Liver (tissue), 9 donors: ENCODE results near the gene JAKMIP1. TPM values are rescaled to one million over a fixed set of nuclear protein-coding genes. Genes with fewer than 3 reads are reported as not detected.

Experiments
- DNase-seq: peaks from one replicate; pipeline ENCODE4 v3.0.0-alpha.2; 2017; ENCODE audit warnings: low spot score
- H3K27ac ChIP-seq, 2 donors: one replicate each; pipeline ENCODE4 v1.7.0; 2013; ENCODE audit warnings: inconsistent platforms in 2 of 2, low read length in 2 of 2, control low read depth in 1 of 2, low read depth in 1 of 2, mild to moderate bottlenecking in 1 of 2
- H3K27me3 ChIP-seq, 4 donors: one replicate each; pipeline versions ENCODE4 v1.6.1 to v1.7.0; 2013; ENCODE audit warnings: low read length in 3 of 4, inconsistent platforms in 1 of 4, mild to moderate bottlenecking in 1 of 4, moderate library complexity in 1 of 4; ENCODE audit not compliant: control insufficient read depth in 4 of 4, insufficient read depth in 4 of 4
- H3K36me3 ChIP-seq, 4 donors: one replicate each; pipeline versions ENCODE4 v1.6.1 to v1.7.0; 2013; ENCODE audit warnings: low read length in 3 of 4, mild to moderate bottlenecking in 3 of 4, low read depth in 1 of 4, moderate library complexity in 1 of 4; ENCODE audit not compliant: control insufficient read depth in 4 of 4, insufficient read depth in 3 of 4
- H3K4me1 ChIP-seq, 4 donors: one replicate each; pipeline versions ENCODE4 v1.6.1 to v1.7.0; 2013; ENCODE audit warnings: low read length in 3 of 4, mild to moderate bottlenecking in 3 of 4, moderate library complexity in 1 of 4; ENCODE audit not compliant: control insufficient read depth in 4 of 4, insufficient read depth in 4 of 4
- H3K4me3 ChIP-seq, 3 donors: one replicate each; pipeline versions ENCODE4 v1.6.1 to v1.7.0; 2013; ENCODE audit warnings: low read length in 3 of 3, control low read depth in 1 of 3, low read depth in 1 of 3, mild to moderate bottlenecking in 1 of 3
- H3K9ac ChIP-seq, 2 donors: one replicate each; pipeline ENCODE4 v1.7.0; 2013; ENCODE audit warnings: low read length in 2 of 2, mild to moderate bottlenecking in 2 of 2, moderate library complexity in 2 of 2, control low read depth in 1 of 2, low read depth in 1 of 2
- H3K9me3 ChIP-seq, 4 donors: one replicate each; pipeline versions ENCODE4 v1.6.1 to v1.7.0; 2013; ENCODE audit warnings: low read length in 3 of 4; ENCODE audit not compliant: control insufficient read depth in 4 of 4
- ATF3 ChIP-seq: IDR thresholded peaks from 2 replicates; pipeline ENCODE4 v1.6.1; 2016; ENCODE audit warnings: antibody characterized with exemption
- EGR1 ChIP-seq, 2 donors: IDR thresholded peaks; 2 replicates each; pipeline ENCODE4 v1.6.1; 2016 to 2018; ENCODE audit warnings: antibody characterized with exemption in 2 of 2, low read depth in 2 of 2
- FOXA1 ChIP-seq: IDR thresholded peaks from 2 replicates; pipeline ENCODE4 v1.6.1; 2016; ENCODE audit warnings: antibody characterized with exemption
- FOXA2 ChIP-seq: IDR thresholded peaks from 2 replicates; pipeline ENCODE4 v1.6.1; 2016; ENCODE audit warnings: antibody characterized with exemption
- GABPA ChIP-seq, 2 donors: IDR thresholded peaks in 1 of 2; conservative IDR thresholded peaks in 1 of 2; 2 replicates each; pipeline ENCODE4 v1.6.1; 2016; ENCODE audit warnings: antibody characterized with exemption in 2 of 2, mild to moderate bottlenecking in 1 of 2, moderate library complexity in 1 of 2
- HNF4A ChIP-seq, 2 donors: conservative IDR thresholded peaks; 2 replicates each; pipeline ENCODE4 v1.6.1; 2016; ENCODE audit warnings: antibody characterized with exemption in 2 of 2, mild to moderate bottlenecking in 2 of 2
- HNF4G ChIP-seq: IDR thresholded peaks from 2 replicates; pipeline ENCODE4 v1.6.1; 2016; ENCODE audit warnings: antibody characterized with exemption
- JUND ChIP-seq, 2 donors: IDR thresholded peaks; 2 replicates each; pipeline ENCODE4 v1.6.1; 2016; ENCODE audit warnings: antibody characterized with exemption in 2 of 2
- NR2F2 ChIP-seq: IDR thresholded peaks from 2 replicates; pipeline ENCODE4 v1.6.1; 2016; ENCODE audit warnings: antibody characterized with exemption
- RAD21 ChIP-seq, 2 donors: IDR thresholded peaks; 2 replicates each; pipeline ENCODE4 v1.6.1; 2016; ENCODE audit warnings: antibody characterized with exemption in 2 of 2, mild to moderate bottlenecking in 2 of 2
- REST ChIP-seq: IDR thresholded peaks from 2 replicates; pipeline ENCODE4 v1.6.1; 2016; ENCODE audit warnings: antibody characterized with exemption, mild to moderate bottlenecking
- RXRA ChIP-seq, 2 donors: IDR thresholded peaks; 2 replicates each; pipeline ENCODE4 v1.6.1; 2017 to 2018; ENCODE audit warnings: antibody characterized with exemption in 2 of 2, mild to moderate bottlenecking in 1 of 2
- SP1 ChIP-seq: IDR thresholded peaks from 2 replicates; pipeline ENCODE4 v1.6.1; 2018; ENCODE audit warnings: antibody characterized with exemption, mild to moderate bottlenecking
- TAF1 ChIP-seq: conservative IDR thresholded peaks from 2 replicates; pipeline ENCODE4 v1.6.1; 2016; ENCODE audit warnings: antibody characterized with exemption, mild to moderate bottlenecking
- YY1 ChIP-seq: IDR thresholded peaks from 2 replicates; pipeline ENCODE4 v1.6.1; 2016; ENCODE audit warnings: antibody characterized with exemption, mild to moderate bottlenecking
- WGBS: extraction: QIAGEN DNeasy Blood & Tissue Kit; methylation state at CpG from one replicate; pipeline ENCODE4 v1.1.7; 2013; 5-methylcytosine and 5-hydroxymethylcytosine counted together
- polyA plus RNA-seq, 2 donors: library from polyadenylated mRNA; stranded (reverse) in 1 of 2; unstranded in 1 of 2; fragments of 200-250 nt in 1 of 2; fragments of >200 nt in 1 of 2; fragmentation: Nextera tagmentation in 1 of 2; extraction: Ambion mirVana in 1 of 2; gene quantifications; one replicate each; pipeline versions ENCODE4 v1.2.1 to v1.2.3, GENCODE V29; 2013 to 2015
- total RNA-seq, 2 donors: library from RNA; depleted of rRNA; stranded (reverse); fragments of >200 nt; gene quantifications; one replicate each; pipeline ENCODE4 v1.2.3, GENCODE V29; 2014
- TF ChIP-seq, protein P1 (sequence below): IDR thresholded peaks from 2 replicates; pipeline ENCODE4 v1.6.1; 2016; ENCODE audit warnings: antibody characterized with exemption
- TF ChIP-seq, protein P2 (sequence below): fragments of 150-350 bp; IDR thresholded peaks from 2 replicates; pipeline ENCODE4 v1.5.1; 2017; ENCODE audit warnings: improper control_type of control experiment, low read depth, low read length; ENCODE audit not compliant: missing input control
- TF ChIP-seq, protein P3 (sequence below): IDR thresholded peaks from 2 replicates; pipeline ENCODE4 v1.6.1; 2016; ENCODE audit warnings: antibody characterized with exemption
- donor health status: healthy.
- donor health status: healthy.
- donor health status: healthy.
- donor health status: healthy.
- donor health status: healthy.

Gene JAKMIP1
- total and polyA plus RNA-seq, 4 donors = 0.08 to 0.50 TPM; not detected in 2

GRCh38 chr4:6111354-6111960, 88.9 kb downstream of the JAKMIP1 start:
- H3K9ac ChIP-seq = no peak overlapping the region
- H3K27ac ChIP-seq = no peak overlapping the region
- no peaks in the 10 kb centered on the region for H3K36me3 ChIP-seq
- no peaks in the 10 kb centered on the region for H3K4me1 ChIP-seq
- no peak for DNase-seq
- TF ChIP-seq ATF3 (no peak), YY1 (no peak), EGR1 (IDR thresholded peaks at IDR 0.05; ENCODE audit: low read depth in 2 of 2) (no peak), HNF4A (conservative IDR thresholded peaks at IDR 0.05) (no peak)
- H3K27me3 ChIP-seq = peaks cover 0 to 5% (median 0%) of the 10 kb centered on the region in 4 donors
- WGBS = 69% methylated on average over 7 of the region's 7 CpGs
- no peak overlapping the region for H3K4me3 ChIP-seq
- H3K9me3 ChIP-seq = no peaks in the 10 kb centered on the region

- peaks cover 0 to 5% (median 0%) of the 10 kb centered on the region in 4 donors for H3K27me3 ChIP-seq
- H3K4me1 ChIP-seq = no peaks in the 10 kb centered on the region
- no peak overlapping the region for H3K9ac ChIP-seq
- H3K4me3 ChIP-seq = no peak overlapping the region
- WGBS = 73% methylated on average over 8 of the region's 8 CpGs
- TF ChIP-seq NR2F2 (no peak), RAD21 (IDR thresholded peaks at IDR 0.05) (no peak), SP1 (no peak), FOXA2 (no peak), ATF3 (no peak), JUND (IDR thresholded peaks at IDR 0.05) (no peak), RXRA (IDR thresholded peaks at IDR 0.05) (no peak), TAF1 (no peak), HNF4A (conservative IDR thresholded peaks at IDR 0.05) (no peak), GABPA (IDR thresholded peaks at IDR 0.05 in 1 of 2, conservative IDR thresholded peaks at IDR 0.05 in 1 of 2) (no peak), EGR1 (IDR thresholded peaks at IDR 0.05; ENCODE audit: low read depth in 2 of 2) (no peak), REST (no peak), HNF4G (no peak), FOXA1 (no peak), YY1 (no peak)
- TF ChIP-seq, protein P1, sequence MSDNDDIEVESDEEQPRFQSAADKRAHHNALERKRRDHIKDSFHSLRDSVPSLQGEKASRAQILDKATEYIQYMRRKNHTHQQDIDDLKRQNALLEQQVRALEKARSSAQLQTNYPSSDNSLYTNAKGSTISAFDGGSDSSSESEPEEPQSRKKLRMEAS = no peak
- TF ChIP-seq, protein P2, sequence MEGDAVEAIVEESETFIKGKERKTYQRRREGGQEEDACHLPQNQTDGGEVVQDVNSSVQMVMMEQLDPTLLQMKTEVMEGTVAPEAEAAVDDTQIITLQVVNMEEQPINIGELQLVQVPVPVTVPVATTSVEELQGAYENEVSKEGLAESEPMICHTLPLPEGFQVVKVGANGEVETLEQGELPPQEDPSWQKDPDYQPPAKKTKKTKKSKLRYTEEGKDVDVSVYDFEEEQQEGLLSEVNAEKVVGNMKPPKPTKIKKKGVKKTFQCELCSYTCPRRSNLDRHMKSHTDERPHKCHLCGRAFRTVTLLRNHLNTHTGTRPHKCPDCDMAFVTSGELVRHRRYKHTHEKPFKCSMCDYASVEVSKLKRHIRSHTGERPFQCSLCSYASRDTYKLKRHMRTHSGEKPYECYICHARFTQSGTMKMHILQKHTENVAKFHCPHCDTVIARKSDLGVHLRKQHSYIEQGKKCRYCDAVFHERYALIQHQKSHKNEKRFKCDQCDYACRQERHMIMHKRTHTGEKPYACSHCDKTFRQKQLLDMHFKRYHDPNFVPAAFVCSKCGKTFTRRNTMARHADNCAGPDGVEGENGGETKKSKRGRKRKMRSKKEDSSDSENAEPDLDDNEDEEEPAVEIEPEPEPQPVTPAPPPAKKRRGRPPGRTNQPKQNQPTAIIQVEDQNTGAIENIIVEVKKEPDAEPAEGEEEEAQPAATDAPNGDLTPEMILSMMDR = no peak
- TF ChIP-seq, protein P3, sequence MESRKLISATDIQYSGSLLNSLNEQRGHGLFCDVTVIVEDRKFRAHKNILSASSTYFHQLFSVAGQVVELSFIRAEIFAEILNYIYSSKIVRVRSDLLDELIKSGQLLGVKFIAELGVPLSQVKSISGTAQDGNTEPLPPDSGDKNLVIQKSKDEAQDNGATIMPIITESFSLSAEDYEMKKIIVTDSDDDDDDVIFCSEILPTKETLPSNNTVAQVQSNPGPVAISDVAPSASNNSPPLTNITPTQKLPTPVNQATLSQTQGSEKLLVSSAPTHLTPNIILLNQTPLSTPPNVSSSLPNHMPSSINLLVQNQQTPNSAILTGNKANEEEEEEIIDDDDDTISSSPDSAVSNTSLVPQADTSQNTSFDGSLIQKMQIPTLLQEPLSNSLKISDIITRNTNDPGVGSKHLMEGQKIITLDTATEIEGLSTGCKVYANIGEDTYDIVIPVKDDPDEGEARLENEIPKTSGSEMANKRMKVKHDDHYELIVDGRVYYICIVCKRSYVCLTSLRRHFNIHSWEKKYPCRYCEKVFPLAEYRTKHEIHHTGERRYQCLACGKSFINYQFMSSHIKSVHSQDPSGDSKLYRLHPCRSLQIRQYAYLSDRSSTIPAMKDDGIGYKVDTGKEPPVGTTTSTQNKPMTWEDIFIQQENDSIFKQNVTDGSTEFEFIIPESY = no peak
- H3K27ac ChIP-seq = no peak overlapping the region
- DNase-seq = no peak
- no peaks in the 10 kb centered on the region for H3K36me3 ChIP-seq
- H3K9me3 ChIP-seq = no peaks in the 10 kb centered on the region
Observed at GRCh38 chr4:6110681-6111353, 89.5 kb downstream of the JAKMIP1 start.
